Measurements from ENCODE around the gene KIF6.
"Not testable (repeated sequence)": the region's sequence is repeated elsewhere in the genome, so short reads cannot be mapped to it uniquely, and the experiment has no call there.

The KIF6 gene

DNA sequence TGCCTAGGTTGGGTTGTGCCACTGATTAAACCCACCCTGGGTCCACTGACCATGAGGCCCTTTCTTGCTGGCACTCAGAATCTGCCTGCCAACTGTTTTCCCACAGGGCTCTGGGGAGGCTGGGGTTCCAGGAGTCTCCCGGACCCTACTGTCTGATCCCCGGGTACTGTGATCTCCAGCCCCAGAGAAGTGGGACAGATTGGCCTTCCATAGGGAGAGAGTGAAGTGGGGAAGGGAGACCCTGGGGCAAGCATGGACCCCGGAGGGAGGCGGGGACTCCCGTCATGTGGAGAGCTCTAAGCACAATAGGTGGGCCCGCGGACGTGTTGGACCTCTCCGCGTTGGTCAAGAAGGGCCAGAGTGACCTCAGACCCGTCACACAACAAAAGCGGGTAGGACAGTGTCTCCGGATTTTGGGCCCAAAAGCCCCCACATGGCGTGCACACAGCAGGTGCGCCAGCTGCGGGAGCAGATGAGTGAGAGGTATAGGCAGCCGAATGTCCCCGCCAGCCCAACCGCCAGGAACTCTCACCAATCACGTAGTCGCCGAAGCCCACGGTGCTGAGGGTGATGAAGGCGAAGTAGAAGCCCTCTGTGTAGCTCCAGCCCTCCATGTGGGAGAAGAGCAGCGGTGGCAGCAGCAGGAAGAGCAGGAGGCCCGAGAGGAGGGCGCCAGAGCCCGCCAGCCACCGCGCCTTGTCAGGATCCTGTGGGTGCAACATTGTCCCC, 421.6 kb downstream of the KIF6 start:
- DNase-seq, result no peak

DNA sequence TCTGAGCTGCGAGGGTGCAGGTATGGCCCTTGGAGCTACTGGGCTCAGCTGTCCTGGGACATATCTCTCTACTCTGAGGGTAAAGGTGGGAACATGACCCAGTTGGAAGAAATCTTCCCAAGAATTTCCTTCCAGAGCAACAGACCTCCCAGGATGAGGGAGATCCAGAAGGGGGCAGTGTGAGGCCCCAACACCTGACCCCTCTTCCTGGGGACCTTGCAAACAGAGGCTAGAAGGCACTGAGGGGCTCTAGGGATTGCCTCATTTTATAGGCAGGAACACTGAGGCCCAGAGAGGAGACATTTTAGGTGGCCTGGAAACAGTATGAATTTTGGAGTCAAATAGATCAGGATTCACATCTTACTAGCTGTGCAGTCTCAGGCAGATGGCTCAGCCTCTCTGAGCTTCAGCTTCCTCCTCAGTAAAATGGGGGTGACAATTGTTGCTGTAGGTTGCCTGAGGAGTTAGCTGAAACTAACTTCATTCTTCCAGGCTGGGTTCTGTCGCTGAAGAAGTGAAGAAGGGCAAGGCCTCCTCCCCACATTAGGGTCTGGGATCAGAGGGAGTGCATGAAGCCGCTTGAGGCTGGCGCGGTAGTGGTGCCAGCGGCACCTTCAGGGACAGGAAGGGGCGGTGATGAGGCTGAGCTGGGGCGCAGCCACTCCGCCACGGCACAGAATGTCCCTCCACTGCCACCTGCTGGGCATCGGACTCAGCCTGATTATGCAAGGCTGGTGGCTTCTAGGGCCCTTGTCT, 422.4 kb downstream of the KIF6 start:
- DNase-seq, result peak; percentile 65

DNA sequence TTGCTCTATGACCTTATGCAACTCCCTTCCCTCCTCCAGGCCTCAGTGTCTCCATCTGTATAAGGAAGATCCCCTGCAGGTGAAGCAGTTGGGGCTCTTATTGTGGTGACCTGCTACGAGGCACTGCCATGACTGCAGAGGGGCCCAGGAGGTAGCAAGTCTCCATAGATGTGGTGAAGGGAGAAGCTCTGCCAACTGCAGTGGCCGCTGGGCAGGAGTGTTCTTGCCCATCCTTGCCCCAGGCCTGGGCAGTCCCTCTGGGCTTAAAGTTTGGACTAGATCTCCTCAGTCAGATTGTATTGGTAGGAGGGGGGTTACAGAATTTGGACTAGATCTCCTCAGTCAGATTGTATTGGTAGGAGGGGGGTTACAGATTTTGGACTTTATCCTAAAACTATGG, 423.2 kb downstream of the KIF6 start:
- no peak for DNase-seq

DNA sequence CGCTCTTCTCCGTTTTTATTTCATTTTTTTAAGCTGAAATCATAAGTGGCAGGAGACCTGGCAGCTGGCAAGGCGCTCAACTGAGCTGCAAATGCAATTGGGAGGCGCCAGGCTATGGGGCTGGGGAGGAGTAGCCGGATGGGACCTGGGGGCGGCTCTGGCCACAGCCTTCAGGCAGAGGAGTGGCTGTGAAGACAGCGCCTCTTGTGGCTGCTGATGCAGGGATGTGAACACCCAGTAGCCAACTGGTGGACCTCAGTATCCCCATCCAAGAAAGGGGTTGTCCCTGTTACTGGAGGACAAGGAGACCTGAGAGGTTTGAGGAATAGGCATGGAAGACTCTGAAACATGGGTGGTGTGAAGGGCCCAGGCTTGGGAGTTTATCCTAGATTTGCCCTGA, 423.6 kb downstream of the KIF6 start:
- no peak for DNase-seq

DNA sequence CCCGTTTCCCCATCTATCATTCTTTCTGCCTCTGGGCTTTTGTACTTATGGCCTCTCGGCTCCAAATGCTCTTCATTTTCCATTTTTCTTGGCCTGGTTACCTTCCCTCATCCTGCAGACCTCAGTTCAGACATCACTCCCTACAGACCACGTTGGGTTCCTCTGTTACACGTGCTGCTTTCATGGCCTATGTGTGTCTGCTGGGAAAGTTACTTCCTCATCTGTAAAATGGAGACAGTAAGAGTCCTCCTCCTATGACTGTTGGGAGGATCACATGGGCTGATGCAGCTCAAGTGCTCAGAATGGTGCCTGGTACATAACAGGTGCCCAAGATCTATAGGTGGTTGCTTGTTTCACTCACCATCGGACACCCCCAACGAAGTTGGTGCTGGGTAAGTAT, 424.5 kb downstream of the KIF6 start:
- DNase-seq, result no peak

DNA sequence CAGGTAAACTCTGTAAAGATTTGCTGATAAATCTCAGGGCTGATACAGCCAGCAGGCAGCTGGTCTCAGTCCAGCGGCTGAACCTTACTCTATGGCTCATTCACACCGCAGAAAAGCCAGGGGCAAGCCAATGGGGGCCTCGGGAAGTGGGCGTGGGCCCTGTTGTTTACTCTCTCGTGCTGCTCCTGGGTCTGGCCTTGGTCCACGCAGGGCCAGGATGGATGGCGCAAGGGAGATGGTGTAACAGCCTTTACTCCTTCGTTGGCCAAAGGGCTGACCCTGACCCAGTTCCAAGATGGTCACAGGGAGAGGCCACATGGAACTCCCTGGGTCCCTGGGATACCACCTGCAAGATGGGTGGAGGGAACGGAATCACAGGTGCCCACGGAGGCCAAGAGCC, 427.1 kb downstream of the KIF6 start:
- no peak for DNase-seq

DNA sequence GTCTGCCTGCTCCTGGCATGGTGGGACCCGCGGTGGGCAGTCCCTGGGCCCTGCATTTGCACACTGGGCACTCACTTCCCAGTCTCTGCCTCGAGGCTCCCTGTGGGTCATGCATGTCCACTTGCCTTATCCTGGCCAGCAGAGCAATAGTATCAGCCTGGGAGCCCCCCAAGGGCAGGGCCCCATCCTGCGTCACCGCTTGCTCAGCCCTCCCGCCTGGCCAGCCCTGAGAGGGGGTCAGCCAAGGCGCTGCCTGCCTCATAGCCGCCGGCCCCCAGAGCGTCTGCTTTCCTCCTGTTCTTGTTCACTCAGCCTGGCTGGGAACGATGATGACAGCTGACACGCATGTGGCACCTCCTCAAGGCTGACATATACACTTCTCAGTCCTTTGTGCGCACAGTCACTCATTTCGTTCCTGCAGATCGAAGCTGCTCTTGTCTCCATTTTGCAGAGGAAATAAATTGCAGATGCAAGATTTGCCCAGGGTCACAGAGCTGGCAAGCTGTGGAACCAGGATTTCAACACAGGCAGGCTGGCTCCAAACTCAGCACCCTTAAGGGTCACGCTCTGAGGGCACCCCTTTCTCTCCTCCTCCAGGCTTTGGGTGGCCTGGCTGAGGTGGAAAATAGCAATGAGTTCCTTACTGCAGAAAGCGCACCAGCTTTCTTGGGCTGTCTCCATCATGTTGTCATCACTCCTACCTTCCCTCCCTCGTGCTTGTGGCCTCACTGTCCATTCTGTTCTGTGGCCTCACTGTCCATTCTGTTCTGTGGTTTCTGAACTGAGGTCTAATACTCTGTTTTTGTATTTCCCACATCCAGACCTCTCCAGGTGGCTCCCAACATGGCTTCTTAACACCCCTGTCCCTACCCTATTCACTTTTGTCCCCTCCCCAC, 428.2 kb downstream of the KIF6 start:
- DNase-seq, result no peak

DNA sequence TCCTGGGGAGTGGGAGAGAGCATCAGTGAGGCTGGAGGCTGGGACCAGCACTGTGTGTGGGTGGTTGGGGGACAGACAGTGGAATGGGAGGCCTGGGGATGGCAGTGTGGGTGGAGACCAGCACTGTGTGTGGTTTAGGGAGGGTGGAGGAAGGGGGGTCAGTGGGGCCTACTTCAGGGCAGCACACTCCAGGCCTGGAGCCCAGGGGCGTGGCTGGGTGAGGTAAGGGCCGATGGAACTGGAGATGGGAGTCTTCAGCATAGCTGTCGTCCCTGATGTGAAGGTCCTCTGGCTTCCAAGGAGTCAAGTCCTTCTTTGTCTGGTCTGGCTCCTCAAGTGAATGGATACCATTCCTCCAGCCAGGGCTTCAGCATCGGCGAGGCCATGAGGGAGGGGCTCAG, 429.6 kb downstream of the KIF6 start:
- peak; percentile 76 for DNase-seq

DNA sequence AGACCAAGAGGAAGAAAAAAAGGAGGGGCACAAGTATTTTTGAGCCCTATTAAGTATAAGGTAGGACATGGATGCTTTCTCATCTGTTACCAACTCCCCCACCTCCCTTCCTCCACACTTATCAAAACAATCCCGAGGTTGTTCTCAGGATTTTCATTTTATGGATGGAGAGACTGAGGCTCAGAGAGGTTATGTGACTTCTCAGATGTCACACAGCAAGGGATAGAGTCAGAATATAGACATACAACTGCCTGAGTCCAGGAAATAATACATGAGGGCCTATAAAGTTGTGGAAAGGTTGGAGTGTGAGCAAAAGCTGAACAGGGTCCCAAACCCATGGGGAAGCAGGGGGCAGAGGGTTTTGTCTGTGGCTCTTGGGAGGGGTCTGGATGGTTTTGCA, 430.3 kb downstream of the KIF6 start:
- DNase-seq, result no peak

DNA sequence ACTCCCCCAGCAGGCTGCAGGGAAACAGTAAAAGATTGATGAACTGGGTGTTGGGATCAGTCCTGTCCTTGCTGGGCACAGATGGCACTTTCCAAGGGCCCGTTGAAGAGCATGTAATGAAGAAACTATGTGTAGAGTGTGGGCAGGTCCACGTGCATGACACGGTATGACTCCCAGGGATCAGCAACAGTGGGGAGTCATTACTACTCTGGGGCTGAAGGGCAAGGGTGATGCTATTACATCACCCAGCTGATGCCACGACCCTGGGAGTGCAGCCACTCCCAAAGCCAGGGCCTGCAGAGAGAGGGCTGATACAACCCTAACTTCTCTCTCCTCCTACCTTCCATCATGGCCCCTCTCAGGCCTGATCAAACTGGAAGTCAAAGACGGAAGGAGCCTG, 431.1 kb downstream of the KIF6 start:
- DNase-seq, result no peak

DNA sequence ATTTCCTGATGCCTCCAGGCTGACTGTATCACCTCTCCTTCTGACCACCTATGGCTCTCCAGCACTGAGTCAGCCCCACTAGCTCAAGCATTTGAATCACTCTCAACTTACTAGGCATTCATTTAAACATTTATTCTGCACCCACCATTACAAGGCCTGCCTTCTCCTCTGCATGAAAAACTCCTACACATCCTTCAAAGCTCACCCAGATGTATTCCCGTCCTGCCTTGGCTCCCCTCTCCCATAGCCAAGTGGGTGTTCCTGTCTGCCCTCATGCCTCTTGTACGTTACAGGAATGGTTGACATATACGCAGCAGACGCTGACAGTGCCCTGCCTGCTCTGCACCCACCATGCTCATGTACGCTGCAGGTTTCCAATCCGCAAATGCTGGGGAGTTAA, 432.6 kb downstream of the KIF6 start:
- DNase-seq, result no peak

DNA sequence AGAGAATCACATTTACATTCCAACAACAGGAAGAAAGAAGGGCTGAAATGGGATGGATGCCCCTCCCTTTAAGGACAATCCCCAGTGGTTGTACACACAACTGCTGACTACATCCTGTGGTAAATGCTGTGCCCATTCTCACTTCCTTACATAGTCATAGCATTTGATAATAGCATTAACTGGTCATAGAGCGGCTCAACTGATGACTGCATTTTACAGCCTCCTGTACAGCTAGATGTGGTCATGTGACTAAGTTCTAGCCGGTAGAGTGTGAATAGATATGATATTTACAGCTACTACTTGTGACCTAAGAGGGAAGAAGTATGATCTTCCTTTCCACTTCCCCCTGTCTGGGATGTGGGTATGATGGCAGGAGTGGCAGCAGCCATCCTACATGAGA, 435.7 kb downstream of the KIF6 start:
- no peak for DNase-seq

DNA sequence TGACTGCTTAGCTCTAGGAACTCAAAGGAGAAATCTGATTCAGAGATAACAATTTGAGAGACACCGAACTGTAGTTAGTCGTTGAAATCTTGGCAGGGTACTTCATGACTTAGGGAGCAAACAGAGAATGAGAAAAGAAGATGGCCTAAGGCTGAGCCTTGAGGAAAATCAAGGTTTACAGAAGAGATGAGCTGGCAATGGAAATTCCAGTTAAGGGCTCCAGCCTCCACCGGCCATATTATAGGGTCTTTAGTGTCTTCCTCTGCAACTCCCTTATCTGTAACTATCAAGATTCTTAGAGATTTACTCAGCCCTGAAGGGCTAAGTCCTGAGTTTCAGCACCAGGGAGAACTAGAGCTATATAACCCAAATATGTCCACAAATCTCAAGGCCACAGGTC, 437.6 kb downstream of the KIF6 start:
- no peak for DNase-seq

DNA sequence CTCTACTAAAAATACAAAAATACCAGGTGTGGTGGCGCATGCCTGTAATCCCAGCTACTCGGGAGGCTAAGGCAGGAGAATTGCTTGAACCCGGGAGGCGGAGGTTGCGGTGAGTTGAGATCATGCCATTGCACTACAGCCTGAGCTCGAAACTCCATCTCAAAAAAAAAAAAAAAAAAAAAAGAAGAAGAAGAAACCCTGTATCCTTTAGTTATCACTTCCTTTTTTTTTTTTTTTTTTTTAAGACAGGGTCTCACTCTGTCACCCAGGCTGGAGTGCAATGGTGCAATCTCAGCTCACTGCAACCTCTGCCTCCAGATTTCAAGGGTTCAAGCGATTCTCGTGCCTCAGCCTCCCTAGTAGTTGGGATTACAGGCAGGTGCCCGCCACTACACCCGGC, 438.6 kb downstream of the KIF6 start:
- DNase-seq, result not testable (repeated sequence)

DNA sequence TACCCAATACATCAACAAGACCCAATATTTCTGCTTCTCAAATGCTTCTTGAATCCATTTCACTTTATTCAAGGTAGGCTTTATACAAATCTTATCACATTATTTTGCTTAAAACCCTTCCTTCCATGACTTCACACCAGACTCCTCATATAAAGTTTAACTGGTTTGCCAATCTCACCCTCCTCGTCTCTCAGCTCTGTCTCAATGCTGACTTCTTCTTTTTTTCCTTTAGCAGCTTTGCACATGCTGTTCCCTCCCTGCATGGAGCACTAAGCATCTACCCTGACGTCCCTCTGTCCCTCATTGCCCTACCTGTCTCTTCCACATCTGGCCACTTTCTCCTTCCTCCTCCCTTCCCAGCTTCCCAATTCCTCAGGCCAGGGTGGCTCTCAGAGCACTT, 442.4 kb downstream of the KIF6 start:
- DNase-seq, result no peak

DNA sequence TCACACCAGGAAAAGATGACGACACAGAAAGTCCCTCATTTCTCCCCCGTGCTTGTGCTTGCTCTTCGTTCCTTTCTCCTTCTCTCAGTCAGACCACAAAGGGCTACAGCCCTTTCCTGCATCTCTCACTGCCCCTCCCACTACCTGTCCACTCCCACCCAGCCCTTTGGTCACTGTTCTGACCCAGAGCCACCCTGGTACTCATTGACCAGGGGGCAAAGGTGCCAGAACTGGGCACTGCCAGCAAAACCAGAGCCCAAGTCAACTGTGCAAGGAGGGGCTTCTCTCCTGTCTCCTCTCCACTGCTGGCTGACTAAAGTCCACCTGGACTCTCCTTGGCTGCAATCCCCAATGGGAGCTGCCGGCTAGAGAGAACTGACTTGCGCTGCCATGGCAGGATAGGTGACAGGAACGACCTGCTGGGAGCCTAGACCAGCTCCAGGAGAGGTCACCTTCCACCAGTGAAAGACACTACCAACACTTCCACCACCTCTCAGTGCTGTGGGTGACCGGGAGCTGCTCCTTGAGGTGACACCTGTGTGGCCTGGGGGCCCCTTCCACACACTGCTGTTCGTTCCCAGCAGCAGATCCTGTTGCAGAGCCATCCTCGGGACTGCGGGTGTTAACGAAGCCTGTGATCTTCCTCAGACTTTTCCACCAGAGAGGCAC, 443.8 kb downstream of the KIF6 start:
- DNase-seq, result no peak

DNA sequence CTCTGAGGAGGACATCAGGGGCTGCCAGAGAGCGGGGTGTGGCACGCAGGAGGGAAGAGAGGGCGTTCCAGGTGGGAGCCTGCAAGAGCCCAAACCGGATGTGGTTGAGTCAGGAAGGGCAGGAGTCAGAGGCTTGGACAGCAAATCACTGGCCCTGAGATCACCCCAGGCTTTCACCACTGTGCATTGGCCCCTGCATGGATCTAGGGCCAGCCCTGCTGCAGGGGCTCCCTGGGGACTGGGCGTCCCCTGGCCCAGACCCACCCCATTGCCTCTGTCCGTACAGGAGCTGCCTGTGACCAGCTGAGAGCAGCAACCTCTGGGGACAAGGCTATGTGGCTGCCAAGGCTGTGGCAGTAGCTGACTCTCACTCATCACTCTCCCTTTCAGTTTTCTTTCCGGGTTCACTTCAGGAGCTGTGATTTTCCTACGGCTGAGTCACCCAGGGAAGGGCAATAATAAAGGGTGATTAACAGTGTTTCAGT, 444.9 kb downstream of the KIF6 start:
- DNase-seq, result no peak
